ENCODE data around the gene GPHN.
"Not testable (repeated sequence)": the region's sequence is repeated elsewhere in the genome, so short reads cannot be mapped to it uniquely, and the experiment has no call there.

DNA sequence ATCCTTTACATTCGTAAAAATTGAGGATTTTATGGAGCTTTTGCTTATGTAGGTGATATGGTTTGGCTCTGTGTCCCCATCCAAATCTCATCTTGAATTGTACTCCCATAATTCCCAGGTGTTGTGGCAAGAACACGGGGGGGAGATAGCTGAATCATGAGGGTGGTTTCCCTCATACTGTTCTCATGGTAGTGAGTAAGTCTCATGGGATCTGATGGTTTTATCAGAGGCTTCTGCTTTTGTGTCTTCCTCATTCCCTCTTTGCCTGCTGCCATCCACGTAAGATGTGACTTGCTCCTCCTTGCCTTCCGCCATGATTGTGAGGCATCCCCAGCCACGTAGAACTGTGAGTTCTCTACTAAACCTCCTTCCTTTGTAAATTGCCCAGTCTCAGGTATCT, 5.1 kb upstream of the GPHN start:
- TF ChIP-seq CTCF, POLR2A (IDR thresholded peaks at IDR 0.05): not testable (repeated sequence)

Data from prostate gland (tissue), 2 donors.